ENCODE data around the gene RTCB. TPM values are rescaled to one million over a fixed set of nuclear protein-coding genes. Genes with fewer than 3 reads are reported as not detected.

The RTCB gene
- total RNA-seq, 2 donors from 2014 or later = 52.1 to 87.5 TPM

DNA sequence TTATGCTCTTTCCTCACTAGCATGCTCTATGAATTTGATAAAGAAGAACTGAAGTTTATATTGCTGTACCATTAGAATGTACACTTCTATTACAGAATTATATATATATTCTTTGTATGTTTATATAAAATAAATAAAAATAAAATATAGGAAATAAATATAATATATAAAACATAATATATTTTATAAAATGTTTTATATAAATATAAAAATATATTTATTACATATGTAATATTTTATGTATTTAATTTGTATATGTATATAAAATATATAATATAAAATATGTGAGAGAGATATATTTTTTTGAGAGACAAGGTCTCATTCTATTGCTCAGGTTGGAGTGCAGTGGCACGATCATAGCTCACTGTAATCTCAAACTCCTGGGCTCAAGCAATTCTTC is 18.3 kb upstream of the RTCB start:
- DNase-seq (ENCODE audit: low spot score) = no peak
- peaks cover 2% of the 10 kb centered on the region for H3K27me3 ChIP-seq (replicated peaks; ENCODE audit: insufficient read depth)
- H3K9me3 ChIP-seq = no peaks in the 10 kb centered on the region
- no peaks in the 10 kb centered on the region for H3K36me3 ChIP-seq
- 94% methylated on average over 1 of the region's 1 CpG for WGBS
- H3K4me1 ChIP-seq (replicated peaks) = no peaks in the 10 kb centered on the region
- TF ChIP-seq POLR2AphosphoS5 (IDR thresholded peaks at IDR 0.05) (no peak), POLR2A (IDR thresholded peaks at IDR 0.05) (no peak)
- TF ChIP-seq, protein P1, sequence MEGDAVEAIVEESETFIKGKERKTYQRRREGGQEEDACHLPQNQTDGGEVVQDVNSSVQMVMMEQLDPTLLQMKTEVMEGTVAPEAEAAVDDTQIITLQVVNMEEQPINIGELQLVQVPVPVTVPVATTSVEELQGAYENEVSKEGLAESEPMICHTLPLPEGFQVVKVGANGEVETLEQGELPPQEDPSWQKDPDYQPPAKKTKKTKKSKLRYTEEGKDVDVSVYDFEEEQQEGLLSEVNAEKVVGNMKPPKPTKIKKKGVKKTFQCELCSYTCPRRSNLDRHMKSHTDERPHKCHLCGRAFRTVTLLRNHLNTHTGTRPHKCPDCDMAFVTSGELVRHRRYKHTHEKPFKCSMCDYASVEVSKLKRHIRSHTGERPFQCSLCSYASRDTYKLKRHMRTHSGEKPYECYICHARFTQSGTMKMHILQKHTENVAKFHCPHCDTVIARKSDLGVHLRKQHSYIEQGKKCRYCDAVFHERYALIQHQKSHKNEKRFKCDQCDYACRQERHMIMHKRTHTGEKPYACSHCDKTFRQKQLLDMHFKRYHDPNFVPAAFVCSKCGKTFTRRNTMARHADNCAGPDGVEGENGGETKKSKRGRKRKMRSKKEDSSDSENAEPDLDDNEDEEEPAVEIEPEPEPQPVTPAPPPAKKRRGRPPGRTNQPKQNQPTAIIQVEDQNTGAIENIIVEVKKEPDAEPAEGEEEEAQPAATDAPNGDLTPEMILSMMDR (IDR thresholded peaks at IDR 0.05) = no peak
- intact Hi-C loops (cut with DNase I) = no loop called here
- no peak overlapping the region for H3K27ac ChIP-seq
- H3K4me3 ChIP-seq = no peak overlapping the region

DNA sequence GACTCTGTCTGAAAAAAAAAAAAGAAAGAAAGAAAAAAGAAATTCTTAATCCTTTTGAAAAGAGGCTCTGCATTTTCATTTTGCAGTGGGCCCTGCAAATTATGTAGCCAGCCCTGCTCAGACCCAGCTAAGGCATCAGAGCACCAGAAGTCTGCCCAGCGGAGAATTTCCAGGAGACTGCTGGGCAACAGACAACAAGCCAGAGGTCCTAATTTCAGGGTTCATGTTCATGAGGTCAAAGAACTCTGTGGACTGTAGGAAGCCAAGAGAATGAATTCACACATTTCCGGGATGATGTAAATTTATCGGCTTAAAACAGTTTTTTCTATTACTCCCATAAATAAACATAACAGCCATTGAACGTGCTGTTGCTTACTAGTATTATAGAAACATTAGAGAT is 14.8 kb upstream of the RTCB start:
- TF ChIP-seq POLR2A (IDR thresholded peaks at IDR 0.05) (no peak), POLR2AphosphoS5 (IDR thresholded peaks at IDR 0.05) (no peak)
- TF ChIP-seq, protein P1 (IDR thresholded peaks at IDR 0.05) = no peak
- DNase-seq (ENCODE audit: low spot score) = no peak
- Histone ChIP-seq H3K4me1 (replicated peaks) (no peaks in the 10 kb centered on the region), H3K27ac (no peak overlapping the region), H3K27me3 (replicated peaks; ENCODE audit: insufficient read depth) (peaks cover 2% of the 10 kb centered on the region), H3K36me3 (no peaks in the 10 kb centered on the region), H3K9me3 (no peaks in the 10 kb centered on the region), H3K4me3 (no peak overlapping the region)
- WGBS = 77% methylated on average over 4 of the region's 4 CpGs
- intact Hi-C loops (cut with DNase I) = no loop called here

DNA sequence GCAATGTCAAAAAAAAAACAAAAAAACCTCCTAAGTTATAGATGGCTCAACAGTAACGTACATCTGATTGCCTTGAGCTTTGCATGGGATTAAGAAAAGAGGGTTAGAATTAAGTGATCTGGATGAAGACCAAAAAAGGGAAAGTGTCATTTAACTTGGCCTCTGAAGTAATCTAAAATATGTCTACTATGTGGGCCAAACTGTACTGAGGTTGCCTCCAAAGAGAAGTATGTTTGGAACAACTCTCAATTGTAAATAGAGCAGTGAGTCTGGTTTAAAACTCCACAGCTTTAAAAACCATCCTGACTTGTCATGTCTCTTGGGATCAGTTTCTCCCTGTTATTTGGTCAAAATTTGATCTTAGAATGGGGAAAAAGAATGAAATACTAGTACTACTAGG is 11.6 kb upstream of the RTCB start:
- WGBS = 67% methylated on average over 1 of the region's 1 CpG
- Histone ChIP-seq H3K9me3 (no peaks in the 10 kb centered on the region), H3K4me1 (replicated peaks) (no peaks in the 10 kb centered on the region), H3K36me3 (no peaks in the 10 kb centered on the region), H3K27ac (no peak overlapping the region), H3K4me3 (no peak overlapping the region), H3K27me3 (replicated peaks; ENCODE audit: insufficient read depth) (no peaks in the 10 kb centered on the region)
- no peak for DNase-seq (ENCODE audit: low spot score)
- TF ChIP-seq, protein P1 (IDR thresholded peaks at IDR 0.05) = no peak
- TF ChIP-seq POLR2AphosphoS5 (IDR thresholded peaks at IDR 0.05) (no peak), POLR2A (IDR thresholded peaks at IDR 0.05) (no peak)
- intact Hi-C loops (cut with DNase I) = loop anchor here (5.0 kb wide), 1 partner anchor 39 kb away; the partner anchor contains the start of gene BPIFC

DNA sequence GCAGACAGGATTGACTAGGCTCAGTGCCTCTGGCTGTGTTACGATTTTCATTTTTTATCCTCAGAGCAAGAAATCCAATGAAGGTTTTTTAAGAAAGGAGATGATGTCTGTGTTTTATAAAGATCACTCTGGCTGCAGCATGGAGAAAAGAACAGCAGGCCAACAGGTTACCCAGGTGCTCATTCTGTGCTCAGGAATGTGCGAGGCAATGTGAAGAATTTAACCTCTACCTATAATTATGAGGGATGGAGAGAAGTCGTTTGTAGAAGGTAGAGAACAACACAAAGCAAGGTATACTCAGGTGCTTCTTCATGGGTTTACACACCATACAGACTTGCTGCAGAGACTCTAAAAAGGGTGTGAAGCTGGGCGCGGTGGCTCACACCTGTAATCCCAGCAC is 10.0 kb upstream of the RTCB start:
- DNase-seq (ENCODE audit: low spot score) = no peak
- H3K4me3 ChIP-seq = no peak overlapping the region
- H3K4me1 ChIP-seq (replicated peaks) = no peaks in the 10 kb centered on the region
- intact Hi-C loops (cut with DNase I) = loop anchor here (5.0 kb wide), 1 partner anchor 40 kb away; the partner anchor contains the start of gene BPIFC
- no peaks in the 10 kb centered on the region for H3K27me3 ChIP-seq (replicated peaks; ENCODE audit: insufficient read depth)
- no peaks in the 10 kb centered on the region for H3K36me3 ChIP-seq
- WGBS = 57% methylated on average over 5 of the region's 5 CpGs
- no peak overlapping the region for H3K27ac ChIP-seq
- no peak for TF ChIP-seq POLR2A (IDR thresholded peaks at IDR 0.05)
- TF ChIP-seq, protein P1 (IDR thresholded peaks at IDR 0.05) = no peak
- TF ChIP-seq POLR2AphosphoS5 (IDR thresholded peaks at IDR 0.05) = no peak
- H3K9me3 ChIP-seq = no peaks in the 10 kb centered on the region

DNA sequence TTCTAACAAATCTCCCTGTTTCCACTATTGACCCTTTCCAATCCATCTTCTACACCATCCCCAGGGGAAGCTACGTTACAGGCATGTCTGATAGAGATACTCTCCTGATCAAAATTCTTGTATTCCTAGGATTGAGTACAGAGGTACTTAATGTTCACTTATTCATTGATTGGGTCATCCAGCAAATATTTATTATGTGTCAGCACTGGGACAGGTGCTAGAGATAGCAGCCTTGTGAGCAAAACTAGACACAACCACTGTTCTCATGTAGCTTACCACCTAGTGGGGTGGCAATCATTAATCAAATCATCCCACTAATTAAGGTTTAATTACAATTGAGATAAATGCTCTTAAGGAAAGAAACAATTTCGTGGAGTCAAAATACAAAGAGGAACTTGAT is 9.4 kb upstream of the RTCB start:
- Histone ChIP-seq H3K36me3 (no peaks in the 10 kb centered on the region), H3K9me3 (no peaks in the 10 kb centered on the region), H3K4me3 (no peak overlapping the region), H3K27me3 (replicated peaks; ENCODE audit: insufficient read depth) (no peaks in the 10 kb centered on the region), H3K4me1 (replicated peaks) (no peaks in the 10 kb centered on the region), H3K27ac (no peak overlapping the region)
- TF ChIP-seq, protein P1 (IDR thresholded peaks at IDR 0.05) = no peak
- TF ChIP-seq POLR2A (IDR thresholded peaks at IDR 0.05) (no peak), POLR2AphosphoS5 (IDR thresholded peaks at IDR 0.05) (no peak)
- no peak for DNase-seq (ENCODE audit: low spot score)
- WGBS = 40% methylated on average over 2 of the region's 2 CpGs
- intact Hi-C loops (cut with DNase I) = loop anchor here (5.0 kb wide), 1 partner anchor 41 kb away; the partner anchor contains the start of gene BPIFC

Data from prostate gland (tissue), 2 donors.